HG03342 (cell line): ENCODE measurements around the gene LGALS7.
"Not testable (repeated sequence)": the region's sequence is repeated elsewhere in the genome, so short reads cannot be mapped to it uniquely, and the experiment has no call there.

ENCODE experiments used
- ATAC-seq: cut with Tn5 transposase; IDR thresholded peaks from one replicate; pipeline ENCODE4 v1.9.1; 2021; ENCODE audit warnings: mild to moderate bottlenecking, moderate library complexity; ENCODE audit not compliant: unreplicated experiment

The LGALS7 gene

DNA sequence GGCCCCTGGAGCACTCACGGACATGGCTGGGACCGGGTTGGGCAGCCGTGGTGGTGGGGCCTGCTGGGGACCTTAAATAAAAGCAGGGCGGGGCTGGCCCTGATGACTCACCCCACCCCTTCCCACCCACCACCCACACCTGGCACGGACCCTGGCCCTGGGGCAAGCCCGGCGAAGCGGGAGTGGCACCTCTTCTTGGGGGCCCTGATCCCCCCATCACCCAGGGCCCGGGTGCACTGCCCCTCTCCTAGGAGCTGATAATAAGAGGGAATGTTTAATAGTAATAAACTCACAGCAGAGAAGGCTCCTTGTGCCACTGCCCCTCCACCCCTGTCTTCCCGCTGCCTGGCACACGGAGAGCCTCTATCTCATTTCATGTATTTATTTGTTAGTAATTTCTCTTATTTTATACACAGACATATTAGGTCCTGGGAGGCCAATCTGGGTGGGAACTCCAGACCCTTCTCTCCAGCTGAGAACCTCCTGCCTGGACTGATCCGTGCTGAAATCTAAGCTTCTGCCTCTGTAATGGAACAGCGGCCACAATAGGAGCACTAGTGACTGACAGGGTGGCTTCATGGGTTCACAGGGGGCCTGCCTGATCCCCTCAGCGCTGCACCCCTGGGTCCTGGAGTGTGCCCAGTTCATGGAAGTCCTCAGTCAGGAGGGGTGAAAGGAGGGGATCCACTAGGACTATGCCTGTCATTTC lies at the start of gene LGALS7:
TSS of gene LGALS7 (minus strand) at position 49 of the 709 bp plus-strand sequence. CDS start at position 24, 25 bp downstream.
- no peak for ATAC-seq

DNA sequence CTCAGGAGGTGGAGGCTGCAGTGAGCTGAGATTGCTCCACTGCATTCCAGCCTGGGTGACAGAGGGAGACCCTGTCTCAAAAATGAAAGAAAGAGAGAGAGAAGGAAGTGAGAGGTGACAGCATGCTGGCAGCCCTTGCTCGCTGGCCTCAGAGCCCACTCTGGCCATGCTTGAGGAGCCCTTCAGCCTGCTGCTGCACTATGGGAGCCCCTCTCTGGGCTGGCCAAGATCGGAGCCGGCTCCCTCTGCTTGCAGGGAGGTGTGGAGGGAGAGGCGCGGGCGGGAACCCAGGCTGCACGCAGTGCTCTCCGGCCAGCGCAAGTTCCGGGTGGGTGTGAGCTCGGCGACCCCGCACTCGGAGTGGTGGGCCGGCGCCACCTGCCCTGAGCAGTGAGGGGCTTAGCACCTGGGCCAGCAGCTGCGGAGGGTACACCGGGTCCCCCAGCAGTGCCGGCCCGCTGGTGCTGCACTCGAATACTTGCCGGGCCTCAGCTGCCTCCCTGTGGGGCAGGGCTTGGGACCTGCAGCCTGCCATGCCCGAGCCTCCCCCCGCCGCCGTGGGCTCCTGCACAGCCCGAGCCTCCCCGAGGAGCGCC lies 48.0 kb upstream of the LGALS7 start:
- ATAC-seq: not testable (repeated sequence)

DNA sequence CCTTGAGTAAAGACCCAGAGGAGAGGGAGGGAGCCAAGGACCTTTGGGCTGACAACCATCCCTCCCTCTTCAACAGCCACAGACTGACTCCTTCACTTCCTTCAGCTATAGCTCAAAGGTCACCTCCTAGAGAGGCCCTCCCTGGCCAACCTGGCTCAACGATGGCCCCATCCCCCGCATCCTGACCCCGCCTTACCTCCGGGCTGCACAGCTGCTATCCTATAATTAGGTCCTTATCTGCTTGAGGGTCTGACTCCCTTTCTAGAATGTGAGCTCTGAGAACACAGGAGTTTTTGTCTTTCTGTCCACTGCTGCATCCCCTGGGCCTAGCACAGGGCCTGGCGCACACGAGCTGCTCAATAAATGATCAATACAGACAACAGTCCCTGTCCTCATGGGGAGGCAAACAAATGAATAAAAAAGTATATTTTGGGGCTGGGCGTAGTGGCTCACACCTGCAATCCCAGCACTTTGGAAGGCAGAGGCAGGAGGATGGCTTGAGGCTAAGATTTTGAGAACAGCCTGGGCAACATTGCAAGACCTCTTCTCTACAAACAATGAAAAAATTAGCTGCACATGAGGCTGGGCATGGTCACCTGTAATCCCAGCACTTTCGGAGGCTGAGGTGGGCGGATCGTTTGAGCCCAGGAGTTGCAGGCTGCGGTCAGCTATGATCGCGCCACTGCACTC lies 46.1 kb upstream of the LGALS7 start:
- ATAC-seq: no peak

DNA sequence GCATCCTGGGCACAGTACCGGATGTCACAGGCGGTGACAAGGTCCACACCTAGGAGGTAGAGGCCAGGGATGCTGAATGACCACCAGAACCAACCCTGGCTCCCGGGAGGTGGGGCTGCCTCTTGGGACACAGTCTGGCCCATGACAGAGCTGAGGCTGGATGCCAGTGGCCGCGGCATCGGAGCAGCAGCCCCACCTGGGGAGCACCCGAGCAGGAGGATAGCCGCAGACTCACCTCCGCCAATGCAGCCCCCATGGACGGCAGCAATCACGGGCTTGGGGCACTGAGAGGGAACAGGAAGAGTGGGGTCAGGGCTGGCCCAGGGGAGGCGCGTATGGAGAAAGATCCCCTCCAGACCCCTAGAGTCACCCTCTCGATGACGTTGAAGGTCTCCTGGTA lies 43.8 kb upstream of the LGALS7 start:
- no peak for ATAC-seq

DNA sequence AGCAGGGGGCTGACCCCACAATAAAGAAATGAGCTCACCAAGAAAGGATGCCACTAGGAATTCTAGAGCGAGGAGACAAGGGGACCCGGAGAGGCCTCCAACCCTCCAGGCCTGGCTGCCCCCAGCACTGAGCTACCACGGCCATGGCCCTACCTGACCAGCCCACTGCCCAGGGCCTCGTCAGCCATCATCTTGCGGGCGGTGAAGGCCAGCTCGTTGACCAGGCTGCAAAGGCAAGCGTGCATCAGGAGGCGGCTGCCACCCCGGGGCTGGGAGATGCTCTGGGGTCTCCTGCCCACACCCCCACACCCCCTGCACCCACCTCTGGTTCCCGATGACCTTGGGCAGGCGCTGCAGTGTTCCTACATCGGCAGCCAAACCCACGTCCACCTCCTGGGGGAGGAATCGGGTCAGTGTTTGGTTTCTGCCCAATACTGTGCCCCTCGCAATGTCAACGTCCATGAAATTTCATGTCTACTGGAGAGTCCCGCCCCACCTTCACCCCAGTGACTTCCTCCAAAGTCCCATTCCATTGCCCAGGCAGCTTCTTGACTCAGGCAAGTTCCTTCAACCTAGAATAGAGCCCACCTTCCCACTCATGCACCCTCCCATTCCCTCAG lies 42.9 kb upstream of the LGALS7 start:
- ATAC-seq: no peak

DNA sequence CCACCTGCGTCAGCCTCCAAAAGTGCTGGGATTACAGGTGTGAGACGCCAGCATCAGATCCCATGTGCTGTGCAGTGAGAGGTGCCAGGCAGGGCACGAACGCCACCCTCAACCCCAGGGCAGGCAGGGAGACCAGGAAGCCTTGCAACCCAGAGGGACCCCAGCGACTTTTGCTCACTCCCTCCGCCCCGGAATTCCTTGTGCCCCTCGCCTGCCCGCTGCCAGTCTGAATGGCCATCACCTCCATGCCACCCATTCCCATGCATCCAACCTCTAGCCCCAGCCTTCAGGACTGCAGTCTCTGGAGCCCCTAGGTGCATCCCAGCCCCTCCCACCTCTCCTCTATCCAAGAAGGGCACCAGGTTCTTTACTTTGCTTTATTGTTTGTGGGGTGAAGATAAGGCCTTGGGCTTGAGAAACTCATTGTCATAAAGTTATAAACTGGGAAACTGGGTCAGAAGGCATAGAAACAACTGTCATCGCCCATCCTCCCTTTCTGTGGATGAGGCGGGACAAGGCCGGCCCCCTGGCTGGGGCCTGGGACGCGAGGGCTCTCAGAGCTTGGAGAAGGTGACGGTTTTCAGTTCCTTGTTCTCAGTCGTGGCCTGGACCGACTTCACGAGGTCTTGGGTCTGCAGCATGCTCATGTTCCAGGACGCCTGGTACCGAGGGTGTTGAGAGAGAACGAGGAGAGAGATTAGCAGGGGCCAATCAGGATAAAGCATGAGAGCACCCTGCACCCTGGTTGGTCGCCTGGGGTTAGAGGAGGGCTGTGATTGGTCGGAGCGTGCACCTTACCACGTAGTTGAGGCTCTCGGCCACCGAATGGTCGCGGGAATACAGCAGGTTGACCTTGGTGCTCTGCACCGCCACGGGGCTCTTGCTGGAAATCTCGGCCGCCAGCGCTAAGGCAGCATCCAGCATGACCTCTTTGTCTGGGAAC lies 42.0 kb upstream of the LGALS7 start:
- no peak for ATAC-seq

DNA sequence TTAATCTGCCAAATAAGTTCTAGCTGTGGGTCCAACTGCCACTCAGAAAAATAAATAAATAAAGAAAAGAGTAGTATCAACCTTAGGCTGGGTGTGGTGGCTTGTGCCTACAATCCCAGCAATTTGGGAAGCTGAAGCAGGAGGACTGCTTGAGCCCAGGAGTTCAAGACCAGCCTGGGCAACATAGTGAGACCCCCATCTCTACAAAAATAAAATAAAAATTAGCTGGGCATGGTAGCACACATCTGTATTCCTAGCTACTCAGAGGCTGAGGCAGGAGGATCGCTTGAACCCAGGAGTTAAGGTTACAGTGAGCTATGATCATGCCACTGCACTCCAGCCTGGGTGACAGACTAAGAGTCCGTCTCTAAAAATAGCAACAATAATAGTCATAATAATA lies 40.6 kb upstream of the LGALS7 start:
- not testable (repeated sequence) for ATAC-seq

DNA sequence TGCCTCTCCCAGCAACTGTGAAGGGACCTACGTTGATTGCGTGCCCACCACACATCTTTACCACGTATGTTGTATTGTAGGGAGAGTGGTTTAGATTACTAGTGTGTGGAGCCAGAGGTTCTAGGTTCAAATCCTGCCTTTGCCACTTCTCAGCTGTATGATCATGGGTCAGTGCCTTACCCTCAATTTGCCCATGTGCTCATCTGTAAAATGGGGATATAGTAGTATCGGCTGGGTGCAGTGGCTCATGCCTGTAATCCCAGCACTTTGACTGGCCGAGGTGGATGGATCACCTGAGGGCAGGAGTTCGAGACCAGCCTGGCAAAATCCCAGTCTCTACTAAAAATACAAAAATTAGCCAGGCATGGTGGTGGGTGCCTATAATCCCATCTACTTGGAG lies 40.0 kb upstream of the LGALS7 start:
- no peak for ATAC-seq

DNA sequence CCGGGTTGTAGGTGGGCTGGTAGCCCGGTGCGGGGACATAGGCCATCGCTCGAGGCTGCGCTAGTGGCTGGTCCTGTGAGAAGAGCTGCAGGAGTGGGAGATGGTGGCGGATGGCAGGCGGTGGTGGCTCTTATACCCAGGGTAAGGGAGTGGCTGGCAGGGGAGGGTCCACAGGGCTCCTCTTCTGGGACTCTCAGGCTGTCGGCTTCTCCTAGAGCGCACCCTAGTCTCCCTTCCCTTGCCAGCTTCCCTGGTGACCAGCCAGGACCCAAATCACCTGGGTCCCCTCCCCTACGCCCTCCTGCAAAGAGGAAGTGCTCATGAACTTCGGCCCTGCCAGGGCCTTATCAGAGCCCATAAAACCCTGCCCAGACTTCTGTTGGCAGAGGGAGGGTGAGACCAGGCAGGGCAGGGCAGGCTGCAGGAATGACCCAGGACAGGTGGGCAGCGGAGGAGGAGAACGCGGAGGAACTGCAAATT lies 39.6 kb upstream of the LGALS7 start, which contains the start of gene LGALS4:
TSS of gene LGALS4 (minus strand) at position 105 of the 480 bp plus-strand sequence. CDS start at position 46, 59 bp downstream.
- ATAC-seq: no peak

DNA sequence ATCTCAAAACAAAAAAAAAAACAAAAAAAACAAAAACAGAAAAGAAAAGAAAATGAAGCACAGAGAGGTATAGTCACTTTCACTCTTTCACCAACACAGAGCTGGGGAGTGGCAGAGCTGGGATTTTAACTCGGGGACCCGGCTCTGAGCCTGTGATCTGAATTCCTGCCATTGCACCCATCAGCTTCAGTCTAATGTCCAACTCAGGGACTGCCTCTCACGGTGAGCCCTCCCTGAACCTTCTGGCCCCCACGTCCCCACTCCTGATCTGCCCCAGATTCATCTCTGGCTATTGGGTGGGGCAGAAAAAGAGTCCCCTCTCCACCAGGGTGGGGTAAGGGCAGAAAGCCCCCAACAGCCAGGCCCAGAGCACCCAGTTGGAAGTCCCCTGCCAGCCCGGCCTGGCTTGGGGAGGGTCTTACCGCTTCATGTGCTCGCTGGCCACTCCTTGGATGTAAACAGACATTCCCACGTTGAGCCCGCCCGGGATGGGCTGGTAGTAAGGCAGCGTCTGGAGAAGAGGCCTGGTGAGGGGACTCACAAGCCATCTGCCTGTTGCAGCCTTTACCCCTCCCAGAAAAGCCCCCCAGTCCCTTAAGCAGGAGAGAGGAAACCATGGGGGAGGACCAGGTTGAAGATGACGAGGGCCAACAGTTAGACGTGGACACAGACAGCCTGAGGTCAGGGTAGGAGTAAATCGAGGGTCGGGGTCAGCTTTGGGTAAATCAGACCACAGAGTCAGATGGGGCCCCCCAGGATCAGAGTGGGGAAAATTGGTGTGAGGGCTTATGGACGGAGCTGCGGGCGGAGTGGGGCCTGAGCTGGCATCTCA lies 38.9 kb upstream of the LGALS7 start:
- no peak for ATAC-seq

DNA sequence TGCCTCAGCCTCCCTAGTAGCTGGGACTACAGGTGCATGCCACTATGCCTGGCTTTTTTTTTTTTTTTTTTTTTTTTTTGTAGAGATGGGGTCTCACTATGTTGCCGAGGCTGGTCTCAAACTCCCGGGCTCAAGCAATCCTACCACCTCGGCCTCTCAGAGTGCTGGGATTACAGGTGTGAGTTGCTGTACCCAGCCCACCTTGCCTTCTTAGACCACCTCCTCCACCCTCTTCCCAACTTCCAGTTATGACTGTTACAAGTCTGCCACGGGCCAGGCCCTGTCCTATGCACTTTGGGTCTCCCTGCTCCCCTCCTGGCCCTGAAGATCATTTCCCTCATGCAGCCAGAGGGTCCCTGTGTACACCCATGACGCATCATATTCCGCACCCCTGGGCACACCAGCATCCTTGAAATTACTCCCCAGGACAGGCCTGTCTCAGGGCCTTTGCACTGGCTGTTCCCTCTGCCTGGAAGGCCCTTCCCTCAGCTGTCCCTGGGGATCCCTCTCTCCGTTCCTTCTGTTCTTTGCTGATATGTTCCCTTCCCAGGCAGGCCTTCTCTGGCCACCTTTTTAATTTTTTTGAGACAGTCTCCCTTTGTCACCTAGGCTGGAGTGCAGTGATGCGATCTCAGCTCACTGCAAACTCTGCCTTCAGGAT lies 36.4 kb upstream of the LGALS7 start:
- no peak for ATAC-seq

DNA sequence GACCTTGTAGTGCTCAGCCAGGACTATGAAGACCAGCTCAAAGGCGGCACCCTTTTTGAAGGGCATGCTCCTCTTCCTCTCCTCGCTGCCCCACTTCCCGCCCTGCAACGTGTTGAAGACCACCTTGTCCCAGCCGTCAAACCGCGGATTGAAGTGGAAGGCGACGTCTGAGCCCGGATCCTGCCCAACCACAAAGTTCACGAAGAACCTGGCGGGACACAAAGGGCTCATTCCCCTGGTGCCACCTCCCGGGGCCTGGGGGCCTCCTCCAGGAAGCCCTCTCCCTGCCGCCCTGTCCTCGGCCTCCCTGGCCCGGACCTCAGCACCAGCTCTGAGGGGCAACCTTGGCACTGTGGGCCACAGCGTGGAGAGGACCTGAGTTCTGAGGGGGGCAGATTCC lies 35.4 kb upstream of the LGALS7 start:
- ATAC-seq: no peak

DNA sequence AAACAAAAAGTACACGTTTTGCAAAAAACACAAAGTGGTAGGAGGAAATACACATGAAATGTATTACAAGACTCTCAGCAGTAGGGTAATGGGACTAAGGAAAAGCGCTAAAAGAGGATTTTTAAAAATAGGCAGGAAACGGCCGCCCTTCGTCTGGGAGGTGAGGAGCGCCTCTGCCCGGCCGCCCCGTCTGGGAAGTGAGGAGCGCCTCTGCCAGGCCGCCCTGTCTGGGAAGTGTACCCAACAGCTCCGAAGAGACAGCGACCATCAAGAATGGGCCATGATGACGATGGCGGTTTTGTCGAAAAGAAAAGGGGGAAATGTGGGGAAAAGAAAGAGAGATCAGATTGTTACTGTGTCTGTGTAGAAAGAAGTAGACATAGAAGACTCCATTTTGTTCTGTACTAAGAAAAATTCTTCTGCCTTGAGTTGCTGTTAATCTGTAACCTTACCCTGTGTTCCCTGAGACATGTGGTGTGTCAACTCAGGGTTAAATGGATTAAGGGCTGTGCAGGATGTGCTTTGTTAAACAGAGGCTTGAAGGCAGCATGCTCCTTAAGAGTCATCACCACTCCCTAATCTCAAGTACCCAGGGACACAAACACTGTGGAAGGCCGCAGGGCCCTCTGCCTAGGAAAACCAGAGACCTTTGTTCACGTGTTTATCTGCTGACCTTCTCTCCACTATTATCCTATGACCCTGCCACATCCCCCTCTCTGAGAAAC lies 34.2 kb upstream of the LGALS7 start:
- ATAC-seq: not testable (repeated sequence)

DNA sequence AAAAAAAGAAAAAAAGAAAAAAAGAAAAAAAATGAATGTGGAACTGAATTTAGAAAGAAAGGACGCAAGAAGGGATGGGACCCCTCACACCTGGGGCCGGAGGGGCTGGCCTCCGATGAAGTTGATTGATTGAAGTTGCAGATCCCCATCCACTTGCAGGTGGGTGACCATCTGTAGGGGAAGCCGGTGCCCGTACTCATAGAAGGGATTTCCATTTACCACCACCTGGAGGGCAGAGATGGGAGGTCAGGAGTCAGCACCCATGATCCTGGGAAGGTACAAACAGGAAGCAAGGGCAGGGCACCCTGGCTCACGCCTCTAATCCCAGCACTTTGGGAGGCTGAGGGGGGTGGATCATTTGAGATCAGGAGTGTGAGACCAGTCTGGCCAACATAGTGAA lies 33.1 kb upstream of the LGALS7 start:
- no peak for ATAC-seq

DNA sequence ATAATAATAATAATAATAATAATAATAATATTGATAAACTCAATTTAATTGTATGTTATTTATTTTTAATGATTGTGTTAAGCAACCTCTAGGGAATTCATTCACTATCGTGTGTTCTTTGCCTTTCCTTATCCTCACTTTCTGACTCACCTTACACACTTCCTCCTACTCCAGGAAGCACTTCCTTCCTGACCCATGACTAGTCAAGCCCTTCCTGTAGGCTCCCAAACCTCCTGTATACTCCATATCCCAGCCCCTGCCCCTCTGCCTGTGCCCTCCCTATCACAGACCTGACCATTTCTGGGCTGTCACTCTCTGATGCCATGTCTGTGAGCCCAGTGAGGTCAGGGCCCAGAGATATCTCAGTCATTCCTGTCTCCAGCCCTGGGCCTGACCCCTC lies 31.9 kb upstream of the LGALS7 start:
- no peak for ATAC-seq

DNA sequence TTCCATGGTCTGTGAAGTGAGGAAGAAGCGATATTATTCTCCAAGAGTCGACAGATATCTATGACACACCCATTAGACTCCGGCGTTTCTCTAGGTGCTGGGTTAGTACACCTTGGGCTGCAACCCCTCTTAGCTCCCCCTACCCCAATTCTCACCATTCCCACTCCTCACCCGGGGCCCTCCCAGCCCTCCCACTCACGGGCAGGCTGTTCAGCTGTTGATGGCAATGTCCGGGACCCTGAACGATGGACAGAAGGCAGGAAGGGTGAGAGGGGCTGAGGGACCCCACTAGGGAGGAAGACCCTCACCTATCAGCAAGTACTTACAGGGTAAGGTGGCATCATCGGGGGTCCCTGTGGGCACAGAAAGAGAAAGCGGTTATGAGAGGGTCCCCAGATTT lies 30.2 kb upstream of the LGALS7 start:
- ATAC-seq: no peak

DNA sequence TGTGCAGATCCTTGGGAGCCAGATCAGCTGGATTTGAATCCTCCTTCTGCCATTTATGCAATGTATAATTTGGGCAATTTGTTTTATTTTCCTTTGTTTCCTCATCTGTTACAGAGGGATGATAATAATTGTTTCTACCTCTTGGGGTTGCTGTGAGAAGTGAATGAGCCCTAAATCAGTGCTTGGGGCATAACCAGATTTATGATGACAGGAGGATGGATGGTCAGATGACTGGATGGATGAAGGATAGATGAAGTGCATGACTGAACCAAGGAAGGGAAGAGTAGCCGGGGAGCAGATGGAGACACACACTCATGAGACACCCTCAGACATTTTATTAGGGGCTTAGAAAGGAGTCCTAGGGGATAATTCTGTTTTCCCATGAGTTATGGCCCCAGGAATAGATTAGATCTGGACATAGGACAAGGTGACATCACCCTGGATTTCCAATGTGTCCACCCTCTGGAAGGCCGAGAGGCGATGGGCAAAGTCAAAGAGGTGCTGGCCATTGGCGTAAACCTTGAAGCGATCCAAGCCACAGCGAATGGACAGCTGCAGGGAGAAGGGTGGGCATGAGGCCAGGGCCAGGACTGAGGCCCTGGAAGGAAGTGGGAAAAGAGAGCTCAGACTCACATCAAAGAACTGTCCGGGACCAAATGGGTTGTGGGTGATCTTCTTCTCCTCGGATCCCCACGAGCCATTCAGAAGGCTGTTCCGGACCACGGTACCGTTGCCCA lies 28.2 kb upstream of the LGALS7 start:
- ATAC-seq: no peak
